ENCODE data around the gene CCDC149.

Gene CCDC149

DNA sequence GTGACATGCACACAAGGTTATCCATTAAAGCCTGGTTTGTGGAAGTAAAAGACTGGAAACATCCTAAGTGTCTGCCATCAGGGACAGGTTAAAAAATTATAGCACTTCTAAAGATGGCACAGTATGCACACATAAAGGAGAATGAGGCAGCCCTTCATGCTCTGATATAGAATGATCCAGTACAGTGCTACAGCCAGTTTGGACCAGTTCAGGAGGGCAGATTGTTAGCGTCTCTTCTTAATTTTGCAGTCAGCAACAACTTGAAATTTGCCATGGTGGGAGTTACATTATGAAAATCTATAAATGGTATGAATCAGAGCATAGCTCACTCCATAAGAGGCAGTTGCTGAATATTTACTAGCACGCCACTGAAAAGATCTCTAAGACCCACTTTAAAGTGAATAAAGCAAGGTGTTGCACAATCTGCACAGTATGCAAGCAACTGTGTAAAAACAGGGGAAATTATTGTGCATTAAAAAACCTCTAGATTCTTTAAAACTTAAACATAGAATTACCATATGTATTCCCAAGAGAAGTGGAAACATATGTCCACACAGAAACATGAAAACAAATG, 137.7 kb downstream of the CCDC149 start:
- DNase-seq (ENCODE audit: low read depth in 1 of 2, low spot score in 1 of 2), result no peak
- no peak overlapping the region for H3K4me3 ChIP-seq (replicated peaks; ENCODE audit: insufficient read depth, low read length)
- H3K27me3 ChIP-seq (ENCODE audit: insufficient read depth, poor library complexity, severe bottlenecking), result no peaks in the 10 kb centered on the region
- no peak for TF ChIP-seq SPI1 (IDR thresholded peaks at IDR 0.05; ENCODE audit: borderline replicate concordance, low read depth)
- TF ChIP-seq, protein P1, sequence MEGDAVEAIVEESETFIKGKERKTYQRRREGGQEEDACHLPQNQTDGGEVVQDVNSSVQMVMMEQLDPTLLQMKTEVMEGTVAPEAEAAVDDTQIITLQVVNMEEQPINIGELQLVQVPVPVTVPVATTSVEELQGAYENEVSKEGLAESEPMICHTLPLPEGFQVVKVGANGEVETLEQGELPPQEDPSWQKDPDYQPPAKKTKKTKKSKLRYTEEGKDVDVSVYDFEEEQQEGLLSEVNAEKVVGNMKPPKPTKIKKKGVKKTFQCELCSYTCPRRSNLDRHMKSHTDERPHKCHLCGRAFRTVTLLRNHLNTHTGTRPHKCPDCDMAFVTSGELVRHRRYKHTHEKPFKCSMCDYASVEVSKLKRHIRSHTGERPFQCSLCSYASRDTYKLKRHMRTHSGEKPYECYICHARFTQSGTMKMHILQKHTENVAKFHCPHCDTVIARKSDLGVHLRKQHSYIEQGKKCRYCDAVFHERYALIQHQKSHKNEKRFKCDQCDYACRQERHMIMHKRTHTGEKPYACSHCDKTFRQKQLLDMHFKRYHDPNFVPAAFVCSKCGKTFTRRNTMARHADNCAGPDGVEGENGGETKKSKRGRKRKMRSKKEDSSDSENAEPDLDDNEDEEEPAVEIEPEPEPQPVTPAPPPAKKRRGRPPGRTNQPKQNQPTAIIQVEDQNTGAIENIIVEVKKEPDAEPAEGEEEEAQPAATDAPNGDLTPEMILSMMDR (IDR thresholded peaks at IDR 0.05; ENCODE audit: insufficient read depth, low read length), result no peak
- TF ChIP-seq, protein P2, sequence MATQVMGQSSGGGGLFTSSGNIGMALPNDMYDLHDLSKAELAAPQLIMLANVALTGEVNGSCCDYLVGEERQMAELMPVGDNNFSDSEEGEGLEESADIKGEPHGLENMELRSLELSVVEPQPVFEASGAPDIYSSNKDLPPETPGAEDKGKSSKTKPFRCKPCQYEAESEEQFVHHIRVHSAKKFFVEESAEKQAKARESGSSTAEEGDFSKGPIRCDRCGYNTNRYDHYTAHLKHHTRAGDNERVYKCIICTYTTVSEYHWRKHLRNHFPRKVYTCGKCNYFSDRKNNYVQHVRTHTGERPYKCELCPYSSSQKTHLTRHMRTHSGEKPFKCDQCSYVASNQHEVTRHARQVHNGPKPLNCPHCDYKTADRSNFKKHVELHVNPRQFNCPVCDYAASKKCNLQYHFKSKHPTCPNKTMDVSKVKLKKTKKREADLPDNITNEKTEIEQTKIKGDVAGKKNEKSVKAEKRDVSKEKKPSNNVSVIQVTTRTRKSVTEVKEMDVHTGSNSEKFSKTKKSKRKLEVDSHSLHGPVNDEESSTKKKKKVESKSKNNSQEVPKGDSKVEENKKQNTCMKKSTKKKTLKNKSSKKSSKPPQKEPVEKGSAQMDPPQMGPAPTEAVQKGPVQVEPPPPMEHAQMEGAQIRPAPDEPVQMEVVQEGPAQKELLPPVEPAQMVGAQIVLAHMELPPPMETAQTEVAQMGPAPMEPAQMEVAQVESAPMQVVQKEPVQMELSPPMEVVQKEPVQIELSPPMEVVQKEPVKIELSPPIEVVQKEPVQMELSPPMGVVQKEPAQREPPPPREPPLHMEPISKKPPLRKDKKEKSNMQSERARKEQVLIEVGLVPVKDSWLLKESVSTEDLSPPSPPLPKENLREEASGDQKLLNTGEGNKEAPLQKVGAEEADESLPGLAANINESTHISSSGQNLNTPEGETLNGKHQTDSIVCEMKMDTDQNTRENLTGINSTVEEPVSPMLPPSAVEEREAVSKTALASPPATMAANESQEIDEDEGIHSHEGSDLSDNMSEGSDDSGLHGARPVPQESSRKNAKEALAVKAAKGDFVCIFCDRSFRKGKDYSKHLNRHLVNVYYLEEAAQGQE (IDR thresholded peaks at IDR 0.05; ENCODE audit: insufficient replicate concordance, low read depth), result no peak
- H3K27ac ChIP-seq (replicated peaks), result no peak overlapping the region

DNA sequence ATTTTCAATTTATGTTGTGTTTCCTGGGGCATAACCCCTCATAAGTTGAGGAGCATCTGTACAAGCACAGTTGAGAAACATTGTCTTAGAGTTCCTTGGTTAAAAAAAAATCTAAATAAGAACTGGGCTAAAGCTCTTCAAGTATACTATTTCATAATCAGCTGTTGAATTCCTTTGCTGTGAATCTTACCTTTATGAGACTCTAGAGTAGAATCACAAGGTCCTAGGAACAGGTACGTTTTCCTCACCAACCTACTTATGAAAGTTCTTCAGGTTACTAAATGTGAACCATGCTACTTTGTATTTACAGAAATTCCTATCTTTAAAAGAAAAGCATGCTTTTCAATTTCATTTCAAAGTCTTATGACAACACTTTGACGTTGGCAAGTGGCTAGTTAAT, 138.4 kb downstream of the CCDC149 start:
- H3K27me3 ChIP-seq (ENCODE audit: insufficient read depth, poor library complexity, severe bottlenecking), result no peaks in the 10 kb centered on the region

DNA sequence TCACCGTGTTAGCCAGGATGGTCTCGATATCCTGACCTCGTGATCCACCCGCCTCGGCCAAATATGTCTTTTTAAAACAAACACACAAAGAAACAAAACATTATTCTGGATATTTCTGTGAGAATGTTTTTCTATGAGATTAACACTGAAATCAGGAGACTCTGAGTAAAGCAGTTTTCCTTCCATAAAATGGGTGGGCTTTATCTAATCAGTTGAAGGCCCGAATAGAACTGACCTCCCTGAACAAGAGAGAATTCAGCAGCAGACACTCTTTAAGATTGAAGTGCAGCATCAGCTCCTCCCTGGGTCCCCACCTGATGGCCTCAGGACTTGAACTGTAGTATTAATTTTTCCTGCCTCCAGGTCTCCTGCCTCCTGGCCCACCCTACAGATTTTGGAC, 139.9 kb downstream of the CCDC149 start:
- TF ChIP-seq SPI1 (IDR thresholded peaks at IDR 0.05; ENCODE audit: borderline replicate concordance, low read depth) (no peak), GABPA (IDR thresholded peaks at IDR 0.05; ENCODE audit: low read depth) (no peak), POLR2AphosphoS5 (IDR thresholded peaks at IDR 0.05; ENCODE audit: low read depth) (no peak)
- TF ChIP-seq, protein P2 (IDR thresholded peaks at IDR 0.05; ENCODE audit: insufficient replicate concordance, low read depth), result no peak
- TF ChIP-seq, protein P1 (IDR thresholded peaks at IDR 0.05; ENCODE audit: insufficient read depth, low read length), result no peak
- DNase-seq (ENCODE audit: low read depth in 1 of 2, low spot score in 1 of 2), result no peak
- no peak overlapping the region for H3K27ac ChIP-seq (replicated peaks)
- no peak overlapping the region for H3K4me3 ChIP-seq (replicated peaks; ENCODE audit: insufficient read depth, low read length)
- H3K27me3 ChIP-seq (ENCODE audit: insufficient read depth, poor library complexity, severe bottlenecking), result no peaks in the 10 kb centered on the region

More for the DNA sequence above, 138.4 kb downstream of the CCDC149 start:
- Histone ChIP-seq H3K27ac (replicated peaks) (no peak overlapping the region), H3K4me3 (replicated peaks; ENCODE audit: insufficient read depth, low read length) (no peak overlapping the region)
- TF ChIP-seq SPI1 (IDR thresholded peaks at IDR 0.05; ENCODE audit: borderline replicate concordance, low read depth), result no peak
- TF ChIP-seq, protein P2 (IDR thresholded peaks at IDR 0.05; ENCODE audit: insufficient replicate concordance, low read depth), result no peak
- TF ChIP-seq, protein P1 (IDR thresholded peaks at IDR 0.05; ENCODE audit: insufficient read depth, low read length), result no peak
- no peak for TF ChIP-seq POLR2AphosphoS5 (IDR thresholded peaks at IDR 0.05; ENCODE audit: low read depth)
- no peak for TF ChIP-seq GABPA (IDR thresholded peaks at IDR 0.05; ENCODE audit: low read depth)
- no peak for DNase-seq (ENCODE audit: low read depth in 1 of 2, low spot score in 1 of 2)
